ENCODE results near the gene STUM.

DNA sequence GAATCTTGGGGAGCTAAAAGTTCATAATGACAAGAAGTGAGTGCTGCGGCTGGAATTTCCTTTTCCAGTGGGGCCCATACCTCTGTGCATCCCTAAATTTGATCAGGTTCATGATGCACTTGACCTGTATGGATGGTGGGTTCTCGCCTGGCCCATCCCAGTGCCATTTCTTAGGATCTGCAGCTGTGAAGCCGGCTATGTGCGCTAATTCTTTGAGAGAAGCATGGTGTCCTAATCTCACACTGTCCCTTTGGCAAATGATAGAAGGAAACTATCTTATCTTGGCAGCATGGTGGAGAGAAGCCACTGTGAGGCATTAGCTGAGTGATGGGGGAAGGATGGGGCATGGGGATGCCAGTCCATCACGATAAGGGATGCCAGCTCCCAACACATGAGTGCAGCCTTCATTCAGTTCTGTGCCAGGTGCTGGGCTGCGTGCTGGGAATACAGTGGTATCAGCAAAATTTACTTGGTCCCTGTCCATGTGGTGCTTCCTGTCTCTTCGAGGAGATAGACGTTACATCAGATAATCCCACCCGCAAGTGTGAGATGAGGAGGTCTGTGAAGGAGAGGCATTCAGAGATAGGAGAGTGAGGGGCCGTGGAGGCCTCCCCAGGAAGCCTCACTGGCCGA lies 30.5 kb downstream of the STUM start:
- TF ChIP-seq, protein P1, sequence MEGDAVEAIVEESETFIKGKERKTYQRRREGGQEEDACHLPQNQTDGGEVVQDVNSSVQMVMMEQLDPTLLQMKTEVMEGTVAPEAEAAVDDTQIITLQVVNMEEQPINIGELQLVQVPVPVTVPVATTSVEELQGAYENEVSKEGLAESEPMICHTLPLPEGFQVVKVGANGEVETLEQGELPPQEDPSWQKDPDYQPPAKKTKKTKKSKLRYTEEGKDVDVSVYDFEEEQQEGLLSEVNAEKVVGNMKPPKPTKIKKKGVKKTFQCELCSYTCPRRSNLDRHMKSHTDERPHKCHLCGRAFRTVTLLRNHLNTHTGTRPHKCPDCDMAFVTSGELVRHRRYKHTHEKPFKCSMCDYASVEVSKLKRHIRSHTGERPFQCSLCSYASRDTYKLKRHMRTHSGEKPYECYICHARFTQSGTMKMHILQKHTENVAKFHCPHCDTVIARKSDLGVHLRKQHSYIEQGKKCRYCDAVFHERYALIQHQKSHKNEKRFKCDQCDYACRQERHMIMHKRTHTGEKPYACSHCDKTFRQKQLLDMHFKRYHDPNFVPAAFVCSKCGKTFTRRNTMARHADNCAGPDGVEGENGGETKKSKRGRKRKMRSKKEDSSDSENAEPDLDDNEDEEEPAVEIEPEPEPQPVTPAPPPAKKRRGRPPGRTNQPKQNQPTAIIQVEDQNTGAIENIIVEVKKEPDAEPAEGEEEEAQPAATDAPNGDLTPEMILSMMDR (IDR thresholded peaks at IDR 0.05; ENCODE audit: borderline replicate concordance, extremely low read depth, low read length, poor library complexity, severe bottlenecking) = no peak
- no peak for TF ChIP-seq EZH2 (IDR thresholded peaks at IDR 0.05; ENCODE audit: borderline replicate concordance, low read depth, low read length, severe bottlenecking)

All from DND-41 (cell line).